Measurements from ENCODE around the gene PIPOX.

Gene PIPOX

DNA sequence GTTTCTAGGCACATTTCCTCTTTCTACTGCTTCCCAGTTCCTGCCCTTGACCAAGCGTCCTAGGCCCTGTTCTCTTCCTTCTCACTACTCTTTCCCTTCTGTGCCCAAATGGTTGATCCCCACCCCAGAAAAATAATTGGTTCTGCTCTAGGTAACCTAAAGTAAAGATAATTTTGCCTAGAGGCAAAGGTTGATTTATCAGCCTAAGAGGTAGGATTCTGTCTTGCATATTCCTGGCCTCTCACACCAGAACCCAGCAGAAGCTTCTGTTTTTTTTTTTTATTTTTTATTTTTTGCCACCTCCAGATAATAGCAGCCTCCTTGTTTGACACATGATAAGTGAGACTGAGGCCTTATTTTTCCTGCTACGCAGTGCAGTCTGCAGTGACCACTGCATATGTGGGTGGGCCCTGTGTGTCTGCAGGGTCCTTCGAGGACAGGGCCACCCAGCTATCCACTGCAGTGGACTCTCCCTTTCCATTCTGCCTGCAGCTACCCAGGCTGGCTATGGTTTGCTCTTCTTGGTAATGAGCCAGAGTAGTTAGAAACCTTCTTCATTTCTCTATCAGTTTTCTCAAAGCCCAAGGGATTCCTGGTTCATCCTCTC, 701 bp downstream of the PIPOX start:
- Mint-ChIP-seq H3K4me1 (peaks cover 7% of the 10 kb centered on the region), H3K27me3 (peaks cover 63% of the 10 kb centered on the region), H3K36me3 (ENCODE audit: insufficient read depth) (peaks cover 2% of the 10 kb centered on the region), H3K27ac (ENCODE audit: low read depth) (no peak overlapping the region), H3K9me3 (no peaks in the 10 kb centered on the region), H3K4me3 (no peak overlapping the region)
- ATAC-seq (replicated peaks; ENCODE audit: extremely low read depth, poor library complexity, severe bottlenecking) (no peak), DNase-seq (ENCODE audit: low spot score in 2 of 2) (no peak)

DNA sequence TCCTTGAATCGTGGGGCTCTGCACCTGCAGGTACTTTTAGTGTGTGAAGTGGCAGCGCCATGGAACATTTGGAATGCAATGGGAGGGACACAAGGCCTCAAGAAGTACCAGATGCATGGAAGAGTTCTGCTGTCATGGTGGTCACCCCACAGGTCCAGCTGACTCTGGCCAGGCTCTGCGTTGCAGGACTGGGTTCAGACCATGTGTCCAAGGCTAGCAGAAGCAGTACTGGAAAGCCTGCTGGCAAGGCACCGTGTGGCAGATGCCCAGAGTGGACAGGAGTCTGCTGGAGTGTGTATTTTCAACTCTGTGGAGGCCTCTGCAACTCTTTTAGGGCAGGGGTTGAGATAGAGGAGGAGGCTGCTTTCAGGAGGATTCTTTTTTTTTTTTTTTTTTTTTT, 2.1 kb downstream of the PIPOX start:
- no peak overlapping the region for H3K27ac Mint-ChIP-seq (ENCODE audit: low read depth)
- no peaks in the 10 kb centered on the region for H3K9me3 Mint-ChIP-seq
- no peaks in the 10 kb centered on the region for H3K36me3 Mint-ChIP-seq (ENCODE audit: insufficient read depth)
- no peak for DNase-seq (ENCODE audit: low spot score in 2 of 2)
- peaks cover 7% of the 10 kb centered on the region for H3K4me1 Mint-ChIP-seq
- ATAC-seq (replicated peaks; ENCODE audit: extremely low read depth, poor library complexity, severe bottlenecking): no peak
- peaks cover 77% of the 10 kb centered on the region for H3K27me3 Mint-ChIP-seq
- no peak overlapping the region for H3K4me3 Mint-ChIP-seq

DNA sequence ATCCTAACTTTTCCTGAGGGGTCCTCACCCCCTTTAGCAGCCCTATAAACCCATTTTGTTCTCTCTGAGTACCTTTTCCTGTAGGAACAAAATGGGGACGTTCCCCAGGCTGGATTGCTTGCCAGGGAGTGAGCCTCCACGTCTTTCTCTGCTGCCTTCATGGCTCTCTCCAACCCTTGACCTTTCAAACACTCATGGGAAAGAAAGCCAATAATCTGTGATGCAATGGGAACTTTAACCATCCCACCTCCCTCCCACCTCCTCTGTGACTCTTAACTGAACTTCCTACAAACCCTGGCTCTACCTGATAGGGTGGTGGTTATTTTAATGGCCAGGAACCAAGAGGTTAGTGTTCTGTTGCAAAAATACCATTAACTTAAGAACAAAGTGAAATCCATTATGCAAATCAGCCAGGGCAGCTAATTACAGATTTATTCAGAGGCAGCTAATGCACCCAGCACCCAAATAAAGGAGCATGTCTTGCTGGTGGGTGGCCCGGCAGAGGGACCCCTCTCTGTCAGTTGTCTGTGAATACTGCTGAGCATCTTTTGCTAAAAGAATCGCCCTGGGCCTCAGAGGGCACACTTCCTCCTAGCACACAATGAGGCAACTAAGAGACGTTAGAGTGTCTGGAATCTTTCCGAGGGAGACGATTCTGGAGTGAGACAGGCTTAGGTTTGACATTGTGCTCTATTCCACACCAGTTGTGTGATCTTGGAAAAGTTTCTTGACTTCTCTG, 3.0 kb downstream of the PIPOX start:
- H3K27me3 Mint-ChIP-seq: peaks cover 79% of the 10 kb centered on the region
- H3K4me3 Mint-ChIP-seq: no peak overlapping the region
- H3K4me1 Mint-ChIP-seq: peaks cover 7% of the 10 kb centered on the region
- ATAC-seq (replicated peaks; ENCODE audit: extremely low read depth, poor library complexity, severe bottlenecking) (no peak), DNase-seq (ENCODE audit: low spot score in 2 of 2) (no peak)
- no peaks in the 10 kb centered on the region for H3K9me3 Mint-ChIP-seq
- no peaks in the 10 kb centered on the region for H3K36me3 Mint-ChIP-seq (ENCODE audit: insufficient read depth)
- H3K27ac Mint-ChIP-seq (ENCODE audit: low read depth): no peak overlapping the region

DNA sequence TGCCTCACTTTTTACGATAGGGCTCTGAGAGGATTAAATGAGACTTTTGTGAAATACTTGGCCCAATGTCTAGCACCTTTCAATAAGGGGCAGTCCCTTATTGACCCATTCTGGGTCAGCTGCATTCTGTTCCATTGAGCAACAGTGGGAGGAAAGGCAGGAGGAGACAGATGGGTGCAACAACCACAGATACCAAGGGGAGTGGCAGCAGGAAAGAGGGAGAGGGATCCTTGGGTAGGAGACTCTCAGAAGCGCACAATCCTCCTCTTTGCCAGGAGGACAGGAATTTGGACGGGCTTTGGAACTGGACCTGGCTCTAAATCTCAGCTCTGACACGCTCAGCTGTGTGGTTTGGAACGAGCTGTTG, 3.5 kb downstream of the PIPOX start:
- ATAC-seq (replicated peaks; ENCODE audit: extremely low read depth, poor library complexity, severe bottlenecking) (no peak), DNase-seq (ENCODE audit: low spot score in 2 of 2) (no peak)
- Mint-ChIP-seq H3K4me1 (peaks cover 7% of the 10 kb centered on the region), H3K36me3 (ENCODE audit: insufficient read depth) (no peaks in the 10 kb centered on the region), H3K27ac (ENCODE audit: low read depth) (no peak overlapping the region), H3K27me3 (peaks cover 79% of the 10 kb centered on the region), H3K9me3 (no peaks in the 10 kb centered on the region), H3K4me3 (no peak overlapping the region)

DNA sequence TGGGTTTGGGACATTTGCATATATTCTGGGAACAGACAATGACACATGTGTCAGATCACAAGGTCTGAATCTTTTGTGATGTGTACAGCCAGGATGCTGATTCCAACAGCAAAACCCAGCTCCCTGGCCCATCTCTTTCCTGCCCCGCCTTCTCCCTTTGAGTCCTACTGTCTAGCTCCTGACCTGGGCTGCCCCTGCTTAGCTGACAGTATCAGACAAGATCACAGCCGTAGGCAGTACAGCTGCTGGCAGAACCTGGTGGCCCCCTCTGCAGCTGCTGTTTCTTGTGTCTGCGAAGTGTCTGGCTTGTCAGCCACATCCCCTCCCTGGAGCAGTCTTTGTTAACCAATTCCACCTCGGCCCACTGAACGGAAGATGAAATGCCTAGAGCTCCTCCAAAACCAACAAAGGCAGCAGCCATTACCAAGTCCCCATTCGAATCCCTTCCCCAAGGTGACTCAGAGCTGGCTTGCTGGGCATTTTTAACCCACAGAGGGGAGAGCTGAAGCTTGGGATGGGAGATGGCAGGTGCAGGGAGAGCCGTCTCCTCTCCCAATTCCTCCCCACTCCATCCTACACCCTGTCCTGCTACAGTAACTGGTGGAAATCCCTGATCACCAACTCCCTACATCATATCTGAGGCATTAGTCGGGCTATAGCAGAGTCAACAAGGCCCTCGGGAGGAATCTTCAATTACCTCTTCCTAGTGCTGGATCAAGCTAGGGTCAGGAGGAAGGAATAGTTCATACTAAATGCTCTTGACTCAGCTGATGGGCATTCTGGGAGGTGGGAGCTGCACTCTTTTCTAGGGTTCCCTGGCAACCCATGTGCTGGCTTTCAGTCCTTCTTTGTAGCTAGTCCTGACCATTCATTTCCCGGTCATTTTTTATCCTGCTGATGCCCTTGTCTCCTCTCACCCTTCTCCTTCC, 5.8 kb downstream of the PIPOX start:
- ATAC-seq (replicated peaks; ENCODE audit: extremely low read depth, poor library complexity, severe bottlenecking) (no peak), DNase-seq (ENCODE audit: low spot score in 2 of 2) (no peak)
- Mint-ChIP-seq H3K27me3 (peaks cover 64% of the 10 kb centered on the region), H3K4me1 (no peaks in the 10 kb centered on the region), H3K9me3 (no peaks in the 10 kb centered on the region), H3K36me3 (ENCODE audit: insufficient read depth) (no peaks in the 10 kb centered on the region), H3K27ac (ENCODE audit: low read depth) (no peak overlapping the region), H3K4me3 (no peak overlapping the region)

DNA sequence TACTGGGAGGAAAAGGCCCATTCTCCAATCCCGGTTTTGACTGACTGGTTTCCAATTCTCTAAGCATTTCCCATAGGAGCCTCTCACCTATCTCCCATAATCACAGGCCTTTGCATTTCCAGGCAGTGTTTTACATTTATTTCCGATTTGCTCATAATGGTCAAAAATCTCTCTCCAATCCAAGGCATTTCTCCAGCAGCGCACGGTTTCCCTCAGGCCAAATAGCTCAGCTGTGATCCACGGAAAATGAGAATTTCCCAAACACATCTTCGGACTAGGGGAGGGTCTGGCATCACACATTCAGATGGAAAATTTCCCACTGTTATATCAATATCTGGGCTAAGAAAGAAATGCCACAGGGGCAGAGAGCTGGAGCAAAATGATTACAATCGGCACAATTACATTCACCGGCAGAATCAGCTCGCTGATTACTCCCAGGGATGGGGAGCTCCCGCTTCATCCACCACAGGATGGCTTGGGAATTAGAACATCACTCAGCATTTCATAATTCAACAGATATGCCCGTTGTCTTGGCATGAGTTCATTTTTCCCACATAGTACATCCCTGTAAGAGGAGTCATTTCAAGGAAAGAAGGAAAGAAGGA, 6.7 kb downstream of the PIPOX start:
- H3K4me1 Mint-ChIP-seq: no peaks in the 10 kb centered on the region
- H3K27me3 Mint-ChIP-seq: peaks cover 59% of the 10 kb centered on the region
- no peak overlapping the region for H3K4me3 Mint-ChIP-seq
- no peaks in the 10 kb centered on the region for H3K36me3 Mint-ChIP-seq (ENCODE audit: insufficient read depth)
- no peak for DNase-seq (ENCODE audit: low spot score in 2 of 2)
- H3K9me3 Mint-ChIP-seq: no peaks in the 10 kb centered on the region
- H3K27ac Mint-ChIP-seq (ENCODE audit: low read depth): no peak overlapping the region
- no peak for ATAC-seq (replicated peaks; ENCODE audit: extremely low read depth, poor library complexity, severe bottlenecking)

DNA sequence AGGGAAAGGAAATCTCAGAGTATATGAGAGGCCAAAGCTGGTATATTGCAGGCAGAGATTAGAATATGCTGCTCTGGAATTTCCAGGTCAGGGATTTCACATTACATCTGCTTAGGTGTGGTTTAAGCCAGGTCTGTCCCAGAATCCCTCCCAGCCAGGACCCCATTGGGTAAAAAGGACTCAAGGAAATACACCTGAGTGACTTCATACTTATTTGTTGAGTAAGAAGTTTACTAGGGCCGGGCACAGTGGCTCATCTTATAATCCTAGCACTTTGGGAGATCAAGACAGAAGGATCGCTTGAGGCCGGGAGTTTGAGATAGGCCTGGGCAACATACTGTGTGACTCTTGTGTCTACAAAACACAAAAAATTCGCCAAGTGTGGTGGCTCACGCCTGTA, 7.2 kb downstream of the PIPOX start:
- H3K4me1 Mint-ChIP-seq: no peaks in the 10 kb centered on the region
- no peak overlapping the region for H3K4me3 Mint-ChIP-seq
- ATAC-seq (replicated peaks; ENCODE audit: extremely low read depth, poor library complexity, severe bottlenecking) (no peak), DNase-seq (ENCODE audit: low spot score in 2 of 2) (no peak)
- no peak overlapping the region for H3K27ac Mint-ChIP-seq (ENCODE audit: low read depth)
- H3K36me3 Mint-ChIP-seq (ENCODE audit: insufficient read depth): no peaks in the 10 kb centered on the region
- H3K9me3 Mint-ChIP-seq: no peaks in the 10 kb centered on the region
- peaks cover 56% of the 10 kb centered on the region for H3K27me3 Mint-ChIP-seq

DNA sequence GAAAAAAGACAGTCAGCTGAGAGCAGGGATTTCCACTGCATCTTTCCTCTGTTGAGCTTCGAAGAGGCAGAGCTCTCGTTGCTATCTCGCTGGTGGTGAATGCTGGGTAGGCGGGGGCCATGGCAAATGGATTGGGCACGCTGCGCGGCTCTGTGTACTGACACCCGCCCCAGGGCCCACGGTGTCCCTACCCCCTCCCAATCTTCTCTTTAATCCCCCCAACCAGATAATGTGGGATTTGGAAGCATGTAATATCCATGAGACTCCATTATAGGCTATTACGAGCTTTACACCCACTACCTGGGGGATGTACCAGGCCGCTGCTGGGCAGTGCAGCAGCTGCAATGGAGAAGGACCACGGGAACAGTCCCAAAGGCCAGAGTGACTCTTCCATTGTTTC, 8.3 kb downstream of the PIPOX start:
- Mint-ChIP-seq H3K36me3 (ENCODE audit: insufficient read depth) (no peaks in the 10 kb centered on the region), H3K4me3 (no peak overlapping the region), H3K9me3 (no peaks in the 10 kb centered on the region), H3K27ac (ENCODE audit: low read depth) (no peak overlapping the region), H3K4me1 (no peaks in the 10 kb centered on the region), H3K27me3 (peaks cover 48% of the 10 kb centered on the region)
- ATAC-seq (replicated peaks; ENCODE audit: extremely low read depth, poor library complexity, severe bottlenecking) (no peak), DNase-seq (ENCODE audit: low spot score in 2 of 2) (no peak)

DNA sequence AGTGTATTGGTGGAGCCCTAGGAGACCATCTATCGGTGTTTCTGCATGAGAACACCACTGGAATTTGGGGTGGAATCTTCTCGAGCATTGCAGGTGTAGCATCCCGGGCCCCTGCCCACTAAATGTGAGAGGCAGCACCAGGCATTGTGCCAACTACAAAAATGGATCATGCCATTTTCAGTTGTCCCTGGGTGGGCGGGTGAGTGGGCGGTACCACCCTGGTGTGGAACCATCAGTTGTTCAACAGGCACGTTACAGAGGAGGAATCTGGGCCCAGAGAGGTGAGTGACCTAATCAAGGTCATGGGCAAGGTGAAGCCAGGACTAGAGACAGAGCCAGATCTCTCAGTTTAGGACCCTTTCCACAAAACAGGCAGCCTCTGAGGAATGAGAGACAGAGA, 8.8 kb downstream of the PIPOX start:
- Mint-ChIP-seq H3K4me3 (no peak overlapping the region), H3K36me3 (ENCODE audit: insufficient read depth) (no peaks in the 10 kb centered on the region), H3K4me1 (no peaks in the 10 kb centered on the region), H3K9me3 (no peaks in the 10 kb centered on the region), H3K27me3 (peaks cover 42% of the 10 kb centered on the region), H3K27ac (ENCODE audit: low read depth) (no peak overlapping the region)
- ATAC-seq (replicated peaks; ENCODE audit: extremely low read depth, poor library complexity, severe bottlenecking): no peak
- no peak for DNase-seq (ENCODE audit: low spot score in 2 of 2)

DNA sequence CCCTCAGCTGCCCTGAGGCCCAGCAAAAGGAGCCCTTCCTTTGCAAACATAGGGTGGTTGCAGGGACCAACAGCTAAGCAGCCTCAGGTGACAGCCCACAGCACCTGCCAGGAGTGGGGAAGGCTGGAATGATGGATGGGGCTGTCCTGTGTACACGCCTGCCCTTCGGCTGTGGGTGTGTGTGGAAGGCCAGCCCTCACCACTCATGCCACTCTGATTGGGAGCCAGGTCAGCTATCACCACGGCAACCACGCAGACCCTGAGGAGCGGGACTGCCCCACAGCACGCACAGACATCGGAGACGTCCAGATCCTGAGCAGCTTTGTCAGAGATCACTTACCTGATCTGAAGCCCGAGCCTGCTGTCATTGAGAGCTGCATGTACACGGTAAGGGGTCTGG, 11.9 kb downstream of the PIPOX start:
- no peak for ATAC-seq (replicated peaks; ENCODE audit: extremely low read depth, poor library complexity, severe bottlenecking)
- H3K4me3 Mint-ChIP-seq: no peak overlapping the region
- H3K27me3 Mint-ChIP-seq: peaks cover 14% of the 10 kb centered on the region
- no peaks in the 10 kb centered on the region for H3K36me3 Mint-ChIP-seq (ENCODE audit: insufficient read depth)
- H3K27ac Mint-ChIP-seq (ENCODE audit: low read depth): no peak overlapping the region
- DNase-seq (ENCODE audit: low spot score in 2 of 2): no peak
- H3K9me3 Mint-ChIP-seq: no peaks in the 10 kb centered on the region
- no peaks in the 10 kb centered on the region for H3K4me1 Mint-ChIP-seq

DNA sequence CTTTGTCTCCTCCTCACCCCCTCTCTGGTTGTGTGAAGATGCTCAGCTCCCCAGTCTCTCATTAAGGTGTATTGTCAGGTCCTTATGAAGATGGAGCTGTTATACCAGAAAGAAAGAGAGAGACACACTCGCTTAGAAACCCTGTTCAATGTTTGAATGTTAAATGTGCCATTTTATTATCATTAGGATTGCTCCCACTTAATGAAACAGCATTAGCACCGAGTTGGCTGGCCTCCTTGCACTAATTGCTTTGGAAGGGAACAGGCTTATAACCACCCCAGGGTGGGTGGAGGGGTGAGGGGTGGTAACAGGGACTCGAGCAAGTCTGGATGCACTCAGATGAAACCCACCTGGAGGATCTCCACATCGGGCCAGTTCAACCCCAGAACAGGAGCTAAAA, 14.4 kb downstream of the PIPOX start:
- Mint-ChIP-seq H3K4me1 (no peaks in the 10 kb centered on the region), H3K4me3 (no peak overlapping the region), H3K36me3 (ENCODE audit: insufficient read depth) (no peaks in the 10 kb centered on the region), H3K27ac (ENCODE audit: low read depth) (no peak overlapping the region), H3K9me3 (no peaks in the 10 kb centered on the region), H3K27me3 (no peaks in the 10 kb centered on the region)
- no peak for ATAC-seq (replicated peaks; ENCODE audit: extremely low read depth, poor library complexity, severe bottlenecking)
- DNase-seq (ENCODE audit: low spot score in 2 of 2): no peak

DNA sequence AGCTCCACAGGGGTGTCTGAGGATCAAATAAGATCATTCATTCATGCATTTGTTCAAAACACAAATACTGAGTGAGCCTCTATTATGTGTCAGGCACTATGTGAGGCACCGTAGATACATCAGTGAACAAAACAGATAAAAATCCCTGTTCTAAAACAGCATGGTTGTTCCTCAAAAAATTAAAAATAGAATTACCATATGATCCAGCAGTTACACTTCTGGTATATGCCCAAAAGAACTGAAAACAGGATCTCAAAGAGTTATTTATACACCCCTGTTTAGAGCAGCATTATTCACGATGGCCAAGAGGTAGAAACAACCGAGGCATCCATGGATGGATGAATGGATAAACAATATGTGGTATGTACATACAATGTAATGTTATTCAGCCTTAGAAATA, 15.4 kb downstream of the PIPOX start:
- H3K4me1 Mint-ChIP-seq: no peaks in the 10 kb centered on the region
- no peak overlapping the region for H3K27ac Mint-ChIP-seq (ENCODE audit: low read depth)
- DNase-seq (ENCODE audit: low spot score in 2 of 2) (no peak), ATAC-seq (replicated peaks; ENCODE audit: extremely low read depth, poor library complexity, severe bottlenecking) (no peak)
- no peaks in the 10 kb centered on the region for H3K27me3 Mint-ChIP-seq
- H3K9me3 Mint-ChIP-seq: no peaks in the 10 kb centered on the region
- H3K36me3 Mint-ChIP-seq (ENCODE audit: insufficient read depth): no peaks in the 10 kb centered on the region
- no peak overlapping the region for H3K4me3 Mint-ChIP-seq

Data from central memory CD8-positive, alpha-beta T cell (primary cell).